HG03439 (cell line): Measurements from ENCODE around the gene ASRGL1.

ENCODE experiments used
- ATAC-seq: cut with Tn5 transposase; IDR thresholded peaks from one replicate; pipeline ENCODE4 v1.9.1; 2021; ENCODE audit warnings: mild to moderate bottlenecking, moderate library complexity; ENCODE audit not compliant: unreplicated experiment

The ASRGL1 gene

GRCh38 chr11:62411524-62411923 lies 74.3 kb downstream of the ASRGL1 start:
- no peak for ATAC-seq

- no peak for ATAC-seq
These were observed 75.9 kb downstream of the ASRGL1 start for GRCh38 chr11:62413060-62413696.

DNA sequence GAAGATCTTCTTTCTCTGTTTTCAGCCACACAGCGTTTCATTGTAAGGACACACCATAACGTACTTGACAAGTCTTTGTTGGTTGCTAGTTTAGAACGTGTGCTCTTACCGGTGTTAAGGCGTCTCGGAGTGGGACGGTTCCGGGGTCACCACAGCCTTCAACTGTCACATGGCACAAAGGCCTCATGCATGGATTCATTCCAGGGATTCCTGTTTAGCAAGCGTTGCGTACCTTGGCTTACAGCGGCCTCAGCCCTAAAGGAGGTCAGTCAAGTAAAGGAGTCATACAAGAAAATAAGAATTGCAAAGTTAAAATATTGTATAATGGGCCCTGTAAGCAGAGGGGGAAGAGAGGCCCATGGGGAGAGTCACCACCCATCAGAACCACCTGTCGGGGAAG lies 79.3 kb downstream of the ASRGL1 start:
- ATAC-seq = no peak

DNA sequence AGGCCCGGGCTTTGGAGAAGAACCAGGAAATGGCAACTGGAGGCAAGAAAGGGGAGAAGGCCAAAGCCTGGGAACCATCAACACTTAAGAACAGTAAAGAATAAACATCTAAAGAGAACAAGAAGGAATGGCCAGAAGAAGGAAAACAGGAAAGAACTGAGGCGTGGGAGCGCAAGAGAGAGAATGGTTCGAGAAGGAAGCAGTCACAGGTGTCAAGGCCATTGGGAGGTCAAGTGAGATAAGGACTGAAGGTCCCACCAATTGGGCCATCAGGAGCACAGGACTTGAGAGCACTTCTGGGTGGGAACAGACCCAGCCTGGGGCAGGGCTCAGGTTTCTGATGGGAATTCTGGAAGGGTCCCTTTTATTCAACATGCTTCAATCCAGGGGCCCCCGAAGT lies 80.9 kb downstream of the ASRGL1 start:
- ATAC-seq = no peak

DNA sequence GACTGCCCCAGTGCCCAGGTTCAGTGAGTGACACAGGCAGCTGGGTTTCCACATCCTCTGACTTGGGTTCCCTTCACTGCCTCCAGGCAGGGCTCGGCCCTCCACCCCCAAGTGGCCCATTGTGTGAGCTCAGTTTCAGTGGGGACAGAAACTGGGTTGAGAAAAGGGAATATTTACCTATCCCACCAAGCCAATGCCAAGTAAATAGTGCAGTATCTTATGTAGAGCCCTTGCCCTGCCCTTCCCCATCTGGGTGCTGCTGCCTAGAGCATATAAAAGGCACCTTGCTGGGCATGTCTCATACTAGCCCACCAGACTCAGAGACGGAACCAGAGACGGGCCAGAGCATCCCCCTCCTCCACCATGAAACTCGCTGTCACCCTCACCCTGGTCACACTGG lies 81.5 kb downstream of the ASRGL1 start, which contains the start of gene SCGB1A1:
SCGB1A1 (plus strand) TSS at position 301 of the 400 bp plus-strand sequence; CDS start at position 364, 63 bp downstream.
- ATAC-seq = no peak

DNA sequence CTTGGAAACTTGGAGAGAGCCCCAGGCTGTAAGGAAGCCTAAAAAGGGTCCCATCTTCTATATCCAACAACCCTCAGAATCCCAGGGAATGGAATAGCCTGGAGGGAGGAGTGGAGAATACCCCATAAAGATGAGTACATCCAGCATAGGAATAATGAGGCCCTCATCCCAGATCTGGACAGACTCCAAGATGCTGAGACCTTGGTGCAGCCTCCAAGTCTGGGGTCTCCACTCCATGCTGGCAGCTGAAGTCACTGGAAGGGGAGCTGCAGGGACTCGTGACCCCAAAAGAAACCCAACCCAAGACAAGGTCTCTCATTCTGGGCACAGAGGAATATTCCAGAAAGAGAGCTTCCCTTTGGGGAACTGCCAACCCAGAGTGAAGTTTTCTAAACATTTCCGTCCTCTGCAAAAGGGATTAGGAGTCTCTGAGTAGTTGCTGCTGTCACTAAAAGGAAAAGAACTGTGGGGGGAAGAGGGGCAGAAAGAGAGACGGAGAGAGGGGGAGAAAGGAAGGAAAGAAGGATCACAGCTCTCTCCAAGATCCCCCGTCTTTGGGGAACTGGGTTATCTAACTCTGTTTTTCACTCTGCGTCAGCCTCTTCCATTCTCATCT lies 82.2 kb downstream of the ASRGL1 start:
- no peak for ATAC-seq

DNA sequence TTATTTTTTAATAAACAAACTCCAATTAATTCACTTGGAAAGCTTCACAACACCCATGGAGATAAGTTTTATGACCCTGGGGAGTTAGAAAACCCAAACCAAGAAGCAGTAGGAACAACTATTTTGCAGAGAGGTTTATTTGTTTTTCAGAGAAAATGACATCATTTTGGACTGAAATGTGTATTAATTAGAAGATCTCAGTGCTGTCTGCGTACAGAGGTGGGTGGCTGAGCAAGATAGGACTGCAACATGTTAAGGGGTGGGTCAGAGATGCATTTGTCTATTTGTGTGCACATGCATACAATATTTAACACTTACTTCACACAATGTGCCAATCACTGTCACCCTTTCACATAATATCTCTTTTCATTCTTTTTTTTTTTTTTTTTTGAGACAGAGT lies 82.7 kb downstream of the ASRGL1 start:
- no peak for ATAC-seq

GRCh38 chr11:62420882-62421281 lies 83.6 kb downstream of the ASRGL1 start:
- ATAC-seq = no peak

- ATAC-seq = no peak
These were observed 84.7 kb downstream of the ASRGL1 start for GRCh38 chr11:62421996-62422395.

- no peak for ATAC-seq
These were observed 85.8 kb downstream of the ASRGL1 start for GRCh38 chr11:62423012-62423411.

- ATAC-seq = no peak
These were observed 90.5 kb downstream of the ASRGL1 start for GRCh38 chr11:62427630-62428233.

GRCh38 chr11:62428871-62429560 lies 91.8 kb downstream of the ASRGL1 start:
- ATAC-seq = no peak

DNA sequence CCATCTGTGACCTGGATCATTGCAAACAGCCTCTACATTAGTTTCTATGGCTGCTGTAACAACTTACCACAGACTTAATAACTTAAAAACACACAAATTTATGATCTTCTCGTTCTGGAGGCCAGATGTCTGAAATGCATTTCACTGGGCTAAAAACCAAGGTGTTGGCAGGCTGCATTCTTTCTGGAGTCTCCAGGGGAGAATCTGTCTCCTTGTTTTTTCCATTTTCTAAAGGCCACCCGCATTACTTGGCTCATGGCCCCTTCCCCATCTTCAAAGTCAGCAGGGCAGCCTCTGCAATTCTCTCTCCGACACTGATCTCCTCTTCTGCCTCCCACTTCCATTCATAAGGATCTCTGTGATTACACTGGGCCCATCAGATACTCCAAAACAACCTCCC lies 93.2 kb downstream of the ASRGL1 start:
- ATAC-seq = no peak

GRCh38 chr11:62431171-62431901 lies 94.1 kb downstream of the ASRGL1 start:
- no peak for ATAC-seq

GRCh38 chr11:62432695-62433094 lies 95.4 kb downstream of the ASRGL1 start:
- ATAC-seq = no peak

DNA sequence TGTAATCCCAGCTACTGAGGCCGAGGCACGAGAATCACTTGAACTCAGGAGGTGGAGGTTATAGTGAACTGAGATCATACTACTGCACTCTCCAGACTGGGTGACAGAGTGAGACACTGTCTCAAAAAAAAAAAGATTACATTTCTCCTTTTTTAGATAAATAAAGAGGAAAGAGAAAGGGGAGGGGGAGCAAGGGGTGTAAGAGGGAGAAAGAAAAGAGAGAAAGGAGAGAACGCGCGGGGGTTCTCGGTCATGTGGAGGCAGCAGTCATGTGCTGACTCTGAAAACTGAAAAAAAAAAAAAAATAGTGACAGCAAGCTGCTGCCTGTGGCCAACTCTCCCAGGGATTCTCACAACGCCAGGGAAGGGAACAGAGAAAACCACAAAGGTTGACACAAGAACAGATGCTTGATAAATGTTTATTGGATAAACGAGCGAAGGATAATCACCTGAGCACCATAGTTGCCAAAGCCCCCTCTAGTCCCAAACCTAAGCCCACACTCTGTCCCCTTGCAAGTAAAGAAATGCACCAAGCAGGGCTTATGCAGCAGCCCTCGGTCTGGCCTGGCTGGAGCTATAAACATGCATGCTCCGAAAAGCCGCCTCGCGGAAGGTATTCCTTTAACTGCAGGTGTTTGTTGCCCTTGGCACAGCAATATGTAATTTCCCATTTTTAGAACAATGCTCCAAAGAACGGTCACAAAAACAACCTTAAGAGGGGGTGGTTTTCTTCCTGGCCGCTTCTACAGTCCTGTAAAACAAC lies 96.1 kb downstream of the ASRGL1 start:
- no peak for ATAC-seq

DNA sequence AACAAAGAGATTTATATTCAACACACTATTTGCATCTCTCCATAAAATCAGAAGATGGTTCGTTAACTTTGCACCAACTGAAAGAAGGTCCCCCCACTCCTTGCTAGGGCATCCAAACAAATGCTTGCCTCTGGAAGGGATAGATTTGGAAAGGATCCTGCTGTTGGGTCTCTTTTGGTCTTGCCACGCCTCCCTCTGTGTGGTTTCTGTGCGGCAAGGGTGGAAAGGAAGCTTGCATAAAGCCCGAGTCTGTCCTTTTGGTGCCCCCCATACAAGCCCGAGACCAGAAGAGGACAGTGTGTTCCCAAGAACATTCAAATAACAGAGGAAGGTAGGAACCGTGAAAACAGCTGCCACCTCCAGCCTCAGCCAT lies 96.6 kb downstream of the ASRGL1 start:
- no peak for ATAC-seq

- ATAC-seq = no peak
These were observed 98.8 kb downstream of the ASRGL1 start for GRCh38 chr11:62435846-62436660.

DNA sequence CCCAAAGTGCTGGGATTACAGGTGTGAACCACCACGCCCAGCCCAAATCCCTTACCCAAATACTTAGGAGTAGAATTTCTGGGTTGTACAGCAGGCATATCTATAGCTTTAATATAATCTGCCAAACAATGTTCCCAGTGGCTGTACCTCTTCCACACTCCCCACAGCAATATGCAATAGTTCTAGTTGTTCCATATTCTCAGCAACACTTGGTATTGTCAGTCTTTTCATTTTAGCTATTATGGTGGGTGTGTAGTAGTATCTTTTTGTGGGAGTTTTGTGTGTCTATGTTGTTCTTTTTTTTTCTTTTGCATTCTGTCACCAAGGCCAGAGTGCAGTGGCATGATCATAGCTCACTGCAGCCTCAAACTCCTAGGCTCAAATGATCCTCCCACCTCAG lies 100.4 kb downstream of the ASRGL1 start:
- no peak for ATAC-seq

DNA sequence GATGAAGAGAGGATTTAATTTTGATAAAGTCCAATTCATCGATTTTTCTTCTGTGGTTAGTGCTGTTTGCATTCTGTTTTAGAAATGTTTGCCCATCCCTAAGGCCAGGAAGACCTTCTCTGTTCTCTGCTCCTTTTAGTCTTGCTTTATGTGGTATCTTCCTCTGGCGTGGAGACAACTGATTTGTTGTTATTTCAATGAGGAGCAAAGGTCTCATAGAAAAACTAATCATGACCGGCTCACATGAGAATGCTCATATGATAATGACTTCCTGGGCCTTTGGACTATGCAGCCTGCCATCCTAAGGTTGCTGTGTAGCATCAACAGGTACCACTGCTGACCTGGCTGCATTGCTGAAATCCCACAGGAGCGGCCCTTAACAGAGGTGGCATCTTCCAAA lies 101.4 kb downstream of the ASRGL1 start:
- ATAC-seq = no peak
